HEK293 (cell line): Measurements from ENCODE around the gene TMEM200A.

Source experiments
- ZNF580 ChIP-seq: fragments of 450-650 bp; formaldehyde crosslinking; IDR thresholded peaks from 2 replicates; pipeline ENCODE4 v1.5.1; 2016; ENCODE audit warnings: missing biosample characterization, missing genetic modification characterization
- TF ChIP-seq, protein P1 (sequence below): fragments of 450-650 bp; formaldehyde crosslinking; IDR thresholded peaks from 2 replicates; pipeline ENCODE4 v1.5.1; 2016; ENCODE audit warnings: missing biosample characterization, missing genetic modification characterization

DNA sequence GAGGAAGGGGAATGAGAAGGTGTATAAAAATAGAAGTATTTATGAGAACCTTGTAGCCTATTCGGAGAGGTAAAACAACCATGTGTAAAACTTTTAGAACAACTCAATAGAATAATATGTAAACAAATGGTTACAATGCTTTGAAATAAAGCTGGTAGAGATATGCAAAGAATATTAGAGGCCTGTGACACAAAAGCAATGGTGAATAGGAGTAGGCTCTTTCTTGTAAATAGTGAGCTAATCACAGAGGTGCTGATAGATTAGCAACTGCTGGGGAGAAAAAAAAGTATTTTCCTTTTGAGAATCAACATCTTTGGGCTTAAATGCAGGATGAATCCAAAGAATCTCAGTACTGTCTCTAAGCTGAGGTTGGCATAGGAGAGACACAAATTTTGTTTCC, 7.0 kb downstream of the TMEM200A start:
- TF ChIP-seq, protein P1, sequence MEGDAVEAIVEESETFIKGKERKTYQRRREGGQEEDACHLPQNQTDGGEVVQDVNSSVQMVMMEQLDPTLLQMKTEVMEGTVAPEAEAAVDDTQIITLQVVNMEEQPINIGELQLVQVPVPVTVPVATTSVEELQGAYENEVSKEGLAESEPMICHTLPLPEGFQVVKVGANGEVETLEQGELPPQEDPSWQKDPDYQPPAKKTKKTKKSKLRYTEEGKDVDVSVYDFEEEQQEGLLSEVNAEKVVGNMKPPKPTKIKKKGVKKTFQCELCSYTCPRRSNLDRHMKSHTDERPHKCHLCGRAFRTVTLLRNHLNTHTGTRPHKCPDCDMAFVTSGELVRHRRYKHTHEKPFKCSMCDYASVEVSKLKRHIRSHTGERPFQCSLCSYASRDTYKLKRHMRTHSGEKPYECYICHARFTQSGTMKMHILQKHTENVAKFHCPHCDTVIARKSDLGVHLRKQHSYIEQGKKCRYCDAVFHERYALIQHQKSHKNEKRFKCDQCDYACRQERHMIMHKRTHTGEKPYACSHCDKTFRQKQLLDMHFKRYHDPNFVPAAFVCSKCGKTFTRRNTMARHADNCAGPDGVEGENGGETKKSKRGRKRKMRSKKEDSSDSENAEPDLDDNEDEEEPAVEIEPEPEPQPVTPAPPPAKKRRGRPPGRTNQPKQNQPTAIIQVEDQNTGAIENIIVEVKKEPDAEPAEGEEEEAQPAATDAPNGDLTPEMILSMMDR (tag by site-specific recombination) = no peak
- TF ChIP-seq ZNF580 = no peak
